CD4-positive, alpha-beta T cell (primary cell): ENCODE results near the gene TCIRG1. TPM values are rescaled to one million over a fixed set of nuclear protein-coding genes. Genes with fewer than 3 reads are reported as not detected.

ENCODE experiments used
- ATAC-seq: fragments of 200-7000 bp; cut with Tn5 transposase; one replicate; pipeline ENCODE4 v1.10.0; 2022; ENCODE audit warnings: mild to moderate bottlenecking; ENCODE audit not compliant: poor library complexity
- CTCF ChIA-PET: fragments of 350-600 bp; sonication (Branson Sonifier 250); formaldehyde crosslinking; loops from one replicate; lab custom pipeline; 2021; ENCODE audit warnings: antibody characterized with exemption, inconsistent platforms; lab: Charles Lee
- POLR2A ChIA-PET: fragments of 350-600 bp; sonication (Branson Sonifier 250); formaldehyde crosslinking; loops from one replicate; lab custom pipeline; 2021; ENCODE audit warnings: antibody characterized with exemption, inconsistent platforms; lab: Charles Lee
- DNase-seq, 14 experiments: peaks; one replicate each; pipeline ENCODE4 v3.0.0-alpha.2; 2013 to 2020; ENCODE audit warnings: mixed read lengths in 2 of 14
- H3K27ac ChIP-seq, 2 donors: one replicate each; pipeline versions ENCODE4 v1.5.1 to v1.7.0; 2013; ENCODE audit warnings: low read length in 2 of 2, low read depth in 1 of 2, mild to moderate bottlenecking in 1 of 2
- H3K27me3 ChIP-seq, 2 experiments: 1 replicate in 1 of 2; 2 replicates in 1 of 2; pipeline versions ENCODE4 v1.6.1 to v1.7.0; 2013; ENCODE audit warnings: low read length in 2 of 2, control low read depth in 1 of 2, mild to moderate bottlenecking in 1 of 2, moderate library complexity in 1 of 2; ENCODE audit not compliant: insufficient read depth in 2 of 2, control insufficient read depth in 1 of 2
- H3K36me3 ChIP-seq: one replicate; pipeline ENCODE4 v1.6.1; 2013; ENCODE audit warnings: low read length, control low read depth; ENCODE audit not compliant: insufficient read depth
- H3K4me1 ChIP-seq: one replicate; pipeline ENCODE4 v1.6.1; 2013; ENCODE audit warnings: low read length, control low read depth; ENCODE audit not compliant: insufficient read depth
- H3K4me3 ChIP-seq: one replicate; pipeline ENCODE4 v1.5.1; 2013; ENCODE audit warnings: mild to moderate bottlenecking, low read length, moderate library complexity
- H3K9me3 ChIP-seq, 2 experiments: 1 replicate in 1 of 2; 2 replicates in 1 of 2; pipeline versions ENCODE4 v1.6.1 to v1.7.0; 2013; ENCODE audit warnings: low read length in 2 of 2, mild to moderate bottlenecking in 2 of 2, control low read depth in 1 of 2, moderate library complexity in 1 of 2; ENCODE audit not compliant: control insufficient read depth in 1 of 2, insufficient read depth in 1 of 2
- H3K27ac Mint-ChIP-seq: one replicate; pipeline ENCODE4 v1.8.0; 2020; ENCODE audit warnings: mixed read lengths
- H3K27me3 Mint-ChIP-seq: one replicate; pipeline ENCODE4 v1.8.0; 2021; ENCODE audit warnings: mixed read lengths
- H3K36me3 Mint-ChIP-seq: one replicate; pipeline ENCODE4 v1.8.0; 2021; ENCODE audit warnings: low read depth, mixed read lengths
- H3K4me1 Mint-ChIP-seq: one replicate; pipeline ENCODE4 v1.8.0; 2021; ENCODE audit warnings: low read depth, mixed read lengths
- H3K4me3 Mint-ChIP-seq: one replicate; pipeline ENCODE4 v1.8.0; 2020; ENCODE audit warnings: mild to moderate bottlenecking, mixed read lengths
- H3K9me3 Mint-ChIP-seq: one replicate; pipeline ENCODE4 v1.8.0; 2020; ENCODE audit warnings: mixed read lengths
- intact Hi-C, 2 experiments: fragments of 100-400 bp; cut with DNase I in 1 of 2; cut with micrococcal nuclease in 1 of 2; formaldehyde crosslinking; loops; one replicate each; pipeline versions ENCODE4 v1.15.1 to v1.9.0; 2023 to 2025; cut with DNase I, micrococcal nuclease
- total RNA-seq, 174 experiments: library from RNA in 2 of 174; stranded (reverse) in 2 of 174; gene quantifications; one replicate each; pipeline ENCODE4 v1.2.3 and lab custom pipeline; 2021 to 2026
- TF ChIP-seq, protein P1 (sequence below): fragments of 200-600 bp; IDR thresholded peaks from one replicate; pipeline ENCODE4 v1.8.0; 2022; ENCODE audit warnings: antibody characterized with exemption, mild to moderate bottlenecking

Gene TCIRG1
- total RNA-seq, 2 experiments from 2014 or later, result 202 to 207 TPM

DNA sequence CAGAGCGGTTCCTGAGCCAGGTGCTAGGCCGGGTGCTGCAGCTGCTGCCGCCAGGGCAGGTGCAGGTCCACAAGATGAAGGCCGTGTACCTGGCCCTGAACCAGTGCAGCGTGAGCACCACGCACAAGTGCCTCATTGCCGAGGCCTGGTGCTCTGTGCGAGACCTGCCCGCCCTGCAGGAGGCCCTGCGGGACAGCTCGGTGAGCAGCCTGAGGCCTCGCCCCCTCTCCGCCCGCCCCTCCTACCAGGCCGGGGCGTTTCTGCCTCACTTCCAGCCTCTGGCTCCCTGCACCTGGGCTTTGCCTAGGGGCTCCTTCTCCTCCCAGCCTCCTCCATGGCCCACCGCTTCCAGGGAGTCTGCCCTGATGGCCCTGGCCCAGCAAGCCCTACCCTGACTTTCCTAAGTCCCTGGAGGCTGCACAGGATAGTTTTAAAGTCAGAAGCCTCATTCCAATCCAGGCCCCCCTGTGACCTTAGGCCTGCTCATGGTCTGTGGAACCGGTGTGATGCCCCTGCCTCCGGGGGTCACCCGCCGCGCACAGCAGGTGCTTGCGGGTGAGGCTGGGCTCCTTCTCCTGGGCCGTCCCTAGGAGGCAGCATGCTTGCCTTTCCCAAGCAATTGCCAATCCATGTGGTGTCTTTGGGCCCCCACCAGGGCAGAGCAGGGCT, 5.5 kb downstream of the TCIRG1 start:
- ATAC-seq (no peak), DNase-seq (peak in 1 of 14 experiments; percentile 24)
- H3K4me1 ChIP-seq, result peaks cover 29% of the 10 kb centered on the region
- no peaks in the 10 kb centered on the region for H3K27me3 ChIP-seq
- H3K4me3 ChIP-seq, result no peak overlapping the region
- Mint-ChIP-seq H3K4me1 (peaks cover 12% of the 10 kb centered on the region), H3K27me3 (no peaks in the 10 kb centered on the region), H3K4me3 (no peak overlapping the region), H3K27ac (no peak overlapping the region), H3K9me3 (no peaks in the 10 kb centered on the region), H3K36me3 (peaks cover 18% of the 10 kb centered on the region)
- intact Hi-C loops, result no loop called here
- peaks cover 69% of the 10 kb centered on the region for H3K36me3 ChIP-seq
- ChIA-PET CTCF (no interaction called here), POLR2A (no interaction called here)
- no peaks in the 10 kb centered on the region for H3K9me3 ChIP-seq
- no peak overlapping the region for H3K27ac ChIP-seq
- TF ChIP-seq, protein P1, sequence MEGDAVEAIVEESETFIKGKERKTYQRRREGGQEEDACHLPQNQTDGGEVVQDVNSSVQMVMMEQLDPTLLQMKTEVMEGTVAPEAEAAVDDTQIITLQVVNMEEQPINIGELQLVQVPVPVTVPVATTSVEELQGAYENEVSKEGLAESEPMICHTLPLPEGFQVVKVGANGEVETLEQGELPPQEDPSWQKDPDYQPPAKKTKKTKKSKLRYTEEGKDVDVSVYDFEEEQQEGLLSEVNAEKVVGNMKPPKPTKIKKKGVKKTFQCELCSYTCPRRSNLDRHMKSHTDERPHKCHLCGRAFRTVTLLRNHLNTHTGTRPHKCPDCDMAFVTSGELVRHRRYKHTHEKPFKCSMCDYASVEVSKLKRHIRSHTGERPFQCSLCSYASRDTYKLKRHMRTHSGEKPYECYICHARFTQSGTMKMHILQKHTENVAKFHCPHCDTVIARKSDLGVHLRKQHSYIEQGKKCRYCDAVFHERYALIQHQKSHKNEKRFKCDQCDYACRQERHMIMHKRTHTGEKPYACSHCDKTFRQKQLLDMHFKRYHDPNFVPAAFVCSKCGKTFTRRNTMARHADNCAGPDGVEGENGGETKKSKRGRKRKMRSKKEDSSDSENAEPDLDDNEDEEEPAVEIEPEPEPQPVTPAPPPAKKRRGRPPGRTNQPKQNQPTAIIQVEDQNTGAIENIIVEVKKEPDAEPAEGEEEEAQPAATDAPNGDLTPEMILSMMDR, result no peak

GRCh38 chr11:68044898-68045351, 6.1 kb downstream of the TCIRG1 start:
- no peak for ATAC-seq
- intact Hi-C loops, result no loop called here

DNA sequence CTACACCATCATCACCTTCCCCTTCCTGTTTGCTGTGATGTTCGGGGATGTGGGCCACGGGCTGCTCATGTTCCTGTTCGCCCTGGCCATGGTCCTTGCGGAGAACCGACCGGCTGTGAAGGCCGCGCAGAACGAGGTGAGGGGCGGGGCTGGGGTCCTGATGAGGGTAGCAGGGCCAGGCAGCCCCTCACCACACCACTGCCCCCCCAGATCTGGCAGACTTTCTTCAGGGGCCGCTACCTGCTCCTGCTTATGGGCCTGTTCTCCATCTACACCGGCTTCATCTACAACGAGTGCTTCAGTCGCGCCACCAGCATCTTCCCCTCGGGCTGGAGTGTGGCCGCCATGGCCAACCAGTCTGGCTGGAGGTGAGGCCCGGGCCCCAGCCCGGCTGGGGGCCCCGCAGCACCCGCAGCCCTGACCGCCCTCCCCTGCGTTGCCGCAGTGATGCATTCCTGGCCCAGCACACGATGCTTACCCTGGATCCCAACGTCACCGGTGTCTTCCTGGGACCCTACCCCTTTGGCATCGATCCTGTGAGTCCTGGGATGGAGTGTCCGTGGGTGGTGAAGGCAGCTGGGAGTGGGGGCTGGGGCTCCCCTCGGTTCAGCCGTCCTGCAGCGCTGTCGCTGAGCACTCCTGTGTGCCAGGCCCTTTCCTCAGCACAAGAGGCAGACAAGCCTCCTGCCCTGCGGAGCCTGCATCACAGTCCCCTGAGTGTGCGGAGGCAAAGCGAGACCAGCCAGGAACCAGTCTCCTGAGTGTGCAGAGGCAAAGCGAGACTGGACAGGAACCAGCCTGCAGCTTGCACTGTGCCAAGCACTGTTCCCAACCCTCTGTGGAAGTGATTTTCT, 8.8 kb downstream of the TCIRG1 start:
- H3K4me3 Mint-ChIP-seq, result no peak overlapping the region
- H3K4me1 Mint-ChIP-seq, result no peaks in the 10 kb centered on the region
- TF ChIP-seq, protein P1, result no peak
- Histone ChIP-seq H3K27me3 (no peaks in the 10 kb centered on the region), H3K4me1 (no peaks in the 10 kb centered on the region), H3K4me3 (no peak overlapping the region), H3K27ac (no peak overlapping the region), H3K9me3 (no peaks in the 10 kb centered on the region), H3K36me3 (peaks cover 84% of the 10 kb centered on the region)
- intact Hi-C loops, result no loop called here
- DNase-seq, result no peak
- POLR2A ChIA-PET, result no interaction called here
- H3K27ac Mint-ChIP-seq, result no peak overlapping the region
- no peaks in the 10 kb centered on the region for H3K27me3 Mint-ChIP-seq
- no peaks in the 10 kb centered on the region for H3K9me3 Mint-ChIP-seq
- ATAC-seq, result no peak
- CTCF ChIA-PET, result interaction anchor here (0.7 kb wide), 1 partner anchor 44 kb away, joined by 3 read pairs; no protein-coding TSS in a partner anchor
- H3K36me3 Mint-ChIP-seq, result peaks cover 29% of the 10 kb centered on the region

More at GRCh38 chr11:68044898-68045351, 6.1 kb downstream of the TCIRG1 start:
- Mint-ChIP-seq H3K27me3 (no peaks in the 10 kb centered on the region), H3K36me3 (peaks cover 18% of the 10 kb centered on the region), H3K4me3 (no peak overlapping the region), H3K4me1 (peaks cover 9% of the 10 kb centered on the region), H3K27ac (no peak overlapping the region), H3K9me3 (no peaks in the 10 kb centered on the region)
- no peak overlapping the region for H3K4me3 ChIP-seq
- H3K36me3 ChIP-seq, result peaks cover 76% of the 10 kb centered on the region
- TF ChIP-seq, protein P1, result no peak
- peak in 1 of 14 experiments; percentile 19 for DNase-seq
- H3K27me3 ChIP-seq, result no peaks in the 10 kb centered on the region
- CTCF ChIA-PET, result no interaction called here
- H3K4me1 ChIP-seq, result peaks cover 23% of the 10 kb centered on the region
- POLR2A ChIA-PET, result no interaction called here
- H3K9me3 ChIP-seq, result no peaks in the 10 kb centered on the region
- no peak overlapping the region for H3K27ac ChIP-seq
